ENCODE data around the gene ARFRP1. TPM values are rescaled to one million over a fixed set of nuclear protein-coding genes. Genes with fewer than 3 reads are reported as not detected.
A peak's percentile ranks its signal among the peaks of the same experiment; 100 is the strongest.

The ARFRP1 gene
- total and polyA plus RNA-seq, 2 of the 13 experiments (the other 11 are each of a cell fraction or from before 2014, with no cell fraction given): 32.0 to 51.1 TPM

DNA sequence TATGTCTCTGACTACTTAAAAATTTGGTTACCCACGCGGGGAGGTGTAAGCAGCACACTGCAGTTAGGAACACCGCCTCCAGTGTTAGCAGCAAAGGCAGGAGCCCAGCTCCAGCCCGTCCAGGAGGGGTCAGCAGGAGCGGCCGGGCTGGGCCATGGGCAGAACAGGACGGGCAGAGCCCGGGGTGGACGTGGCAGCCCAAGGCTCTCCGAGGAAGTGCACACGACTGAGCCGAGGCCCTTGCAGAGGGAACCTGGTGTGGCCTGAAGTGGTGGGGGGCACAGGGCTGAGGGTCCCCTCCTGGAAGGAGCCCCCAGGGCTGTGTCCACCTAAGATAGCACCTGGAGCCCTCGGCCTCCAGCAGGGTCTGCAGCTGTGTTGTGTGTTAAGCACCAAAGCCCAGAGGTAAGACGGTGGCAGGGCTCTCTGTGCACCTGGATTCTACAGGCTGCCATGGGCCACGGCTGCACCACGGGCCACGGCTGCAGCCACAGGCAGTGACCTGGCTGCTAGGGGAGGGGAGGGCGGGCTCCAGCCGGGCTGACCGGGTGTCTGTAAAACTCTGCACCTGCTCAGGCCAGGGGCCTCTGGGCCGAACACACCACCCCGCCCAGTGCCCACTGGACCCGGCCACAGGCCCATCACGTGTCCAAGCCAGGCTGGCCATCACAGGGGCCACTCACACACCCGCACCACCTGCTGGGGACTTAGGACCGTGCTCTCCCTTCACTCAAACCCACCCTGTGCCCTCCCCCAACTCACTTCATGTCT, 38.4 kb upstream of the ARFRP1 start (continued):
- TF ChIP-seq, protein P1, sequence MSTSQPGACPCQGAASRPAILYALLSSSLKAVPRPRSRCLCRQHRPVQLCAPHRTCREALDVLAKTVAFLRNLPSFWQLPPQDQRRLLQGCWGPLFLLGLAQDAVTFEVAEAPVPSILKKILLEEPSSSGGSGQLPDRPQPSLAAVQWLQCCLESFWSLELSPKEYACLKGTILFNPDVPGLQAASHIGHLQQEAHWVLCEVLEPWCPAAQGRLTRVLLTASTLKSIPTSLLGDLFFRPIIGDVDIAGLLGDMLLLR (CRISPR knock-in tag; IDR thresholded peaks at IDR 0.05): no peak
- TF ChIP-seq, protein P2, sequence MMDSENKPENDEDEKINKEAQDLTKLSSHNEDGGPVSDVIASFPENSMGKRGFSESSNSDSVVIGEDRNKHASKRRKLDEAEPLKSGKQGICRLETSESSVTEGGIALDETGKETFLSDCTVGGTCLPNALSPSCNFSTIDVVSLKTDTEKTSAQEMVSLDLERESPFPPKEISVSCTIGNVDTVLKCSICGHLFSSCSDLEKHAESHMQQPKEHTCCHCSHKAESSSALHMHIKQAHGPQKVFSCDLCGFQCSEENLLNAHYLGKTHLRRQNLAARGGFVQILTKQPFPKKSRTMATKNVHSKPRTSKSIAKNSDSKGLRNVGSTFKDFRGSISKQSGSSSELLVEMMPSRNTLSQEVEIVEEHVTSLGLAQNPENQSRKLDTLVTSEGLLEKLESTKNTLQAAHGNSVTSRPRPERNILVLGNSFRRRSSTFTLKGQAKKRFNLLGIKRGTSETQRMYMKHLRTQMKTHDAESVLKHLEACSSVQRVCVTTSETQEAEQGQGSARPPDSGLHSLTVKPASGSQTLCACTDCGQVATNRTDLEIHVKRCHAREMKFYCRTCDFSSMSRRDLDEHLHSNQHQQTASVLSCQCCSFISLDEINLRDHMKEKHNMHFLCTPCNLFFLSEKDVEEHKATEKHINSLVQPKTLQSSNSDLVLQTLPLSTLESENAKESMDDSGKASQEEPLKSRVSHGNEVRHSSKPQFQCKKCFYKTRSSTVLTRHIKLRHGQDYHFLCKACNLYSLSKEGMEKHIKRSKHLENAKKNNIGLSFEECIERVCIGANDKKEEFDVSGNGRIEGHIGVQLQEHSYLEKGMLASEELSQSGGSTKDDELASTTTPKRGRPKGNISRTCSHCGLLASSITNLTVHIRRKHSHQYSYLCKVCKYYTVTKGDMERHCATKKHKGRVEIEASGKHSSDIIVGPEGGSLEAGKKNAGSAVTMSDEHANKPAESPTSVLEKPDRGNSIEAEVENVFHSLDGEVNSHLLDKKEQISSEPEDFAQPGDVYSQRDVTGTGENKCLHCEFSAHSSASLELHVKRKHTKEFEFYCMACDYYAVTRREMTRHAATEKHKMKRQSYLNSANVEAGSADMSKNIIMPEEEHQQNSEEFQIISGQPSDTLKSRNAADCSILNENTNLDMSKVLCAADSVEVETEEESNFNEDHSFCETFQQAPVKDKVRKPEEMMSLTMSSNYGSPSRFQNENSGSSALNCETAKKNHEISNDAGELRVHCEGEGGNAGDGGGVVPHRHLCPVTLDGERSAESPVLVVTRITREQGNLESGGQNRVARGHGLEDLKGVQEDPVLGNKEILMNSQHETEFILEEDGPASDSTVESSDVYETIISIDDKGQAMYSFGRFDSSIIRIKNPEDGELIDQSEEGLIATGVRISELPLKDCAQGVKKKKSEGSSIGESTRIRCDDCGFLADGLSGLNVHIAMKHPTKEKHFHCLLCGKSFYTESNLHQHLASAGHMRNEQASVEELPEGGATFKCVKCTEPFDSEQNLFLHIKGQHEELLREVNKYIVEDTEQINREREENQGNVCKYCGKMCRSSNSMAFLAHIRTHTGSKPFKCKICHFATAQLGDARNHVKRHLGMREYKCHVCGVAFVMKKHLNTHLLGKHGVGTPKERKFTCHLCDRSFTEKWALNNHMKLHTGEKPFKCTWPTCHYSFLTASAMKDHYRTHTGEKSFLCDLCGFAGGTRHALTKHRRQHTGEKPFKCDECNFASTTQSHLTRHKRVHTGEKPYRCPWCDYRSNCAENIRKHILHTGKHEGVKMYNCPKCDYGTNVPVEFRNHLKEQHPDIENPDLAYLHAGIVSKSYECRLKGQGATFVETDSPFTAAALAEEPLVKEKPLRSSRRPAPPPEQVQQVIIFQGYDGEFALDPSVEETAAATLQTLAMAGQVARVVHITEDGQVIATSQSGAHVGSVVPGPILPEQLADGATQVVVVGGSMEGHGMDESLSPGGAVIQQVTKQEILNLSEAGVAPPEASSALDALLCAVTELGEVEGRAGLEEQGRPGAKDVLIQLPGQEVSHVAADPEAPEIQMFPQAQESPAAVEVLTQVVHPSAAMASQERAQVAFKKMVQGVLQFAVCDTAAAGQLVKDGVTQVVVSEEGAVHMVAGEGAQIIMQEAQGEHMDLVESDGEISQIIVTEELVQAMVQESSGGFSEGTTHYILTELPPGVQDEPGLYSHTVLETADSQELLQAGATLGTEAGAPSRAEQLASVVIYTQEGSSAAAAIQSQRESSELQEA (CRISPR knock-in tag; IDR thresholded peaks at IDR 0.05; ENCODE audit: not compliant biosample characterization): no peak
- no peak for TF ChIP-seq TARDBP (CRISPR knock-in tag; IDR thresholded peaks at IDR 0.05)
- TF ChIP-seq, protein P3, sequence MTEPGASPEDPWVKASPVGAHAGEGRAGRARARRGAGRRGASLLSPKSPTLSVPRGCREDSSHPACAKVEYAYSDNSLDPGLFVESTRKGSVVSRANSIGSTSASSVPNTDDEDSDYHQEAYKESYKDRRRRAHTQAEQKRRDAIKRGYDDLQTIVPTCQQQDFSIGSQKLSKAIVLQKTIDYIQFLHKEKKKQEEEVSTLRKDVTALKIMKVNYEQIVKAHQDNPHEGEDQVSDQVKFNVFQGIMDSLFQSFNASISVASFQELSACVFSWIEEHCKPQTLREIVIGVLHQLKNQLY (CRISPR knock-in tag; IDR thresholded peaks at IDR 0.05): peak; percentile 95
- TF ChIP-seq, protein P4, sequence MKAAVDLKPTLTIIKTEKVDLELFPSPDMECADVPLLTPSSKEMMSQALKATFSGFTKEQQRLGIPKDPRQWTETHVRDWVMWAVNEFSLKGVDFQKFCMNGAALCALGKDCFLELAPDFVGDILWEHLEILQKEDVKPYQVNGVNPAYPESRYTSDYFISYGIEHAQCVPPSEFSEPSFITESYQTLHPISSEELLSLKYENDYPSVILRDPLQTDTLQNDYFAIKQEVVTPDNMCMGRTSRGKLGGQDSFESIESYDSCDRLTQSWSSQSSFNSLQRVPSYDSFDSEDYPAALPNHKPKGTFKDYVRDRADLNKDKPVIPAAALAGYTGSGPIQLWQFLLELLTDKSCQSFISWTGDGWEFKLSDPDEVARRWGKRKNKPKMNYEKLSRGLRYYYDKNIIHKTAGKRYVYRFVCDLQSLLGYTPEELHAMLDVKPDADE (CRISPR knock-in tag; IDR thresholded peaks at IDR 0.05): no peak
- TF ChIP-seq HOXD1 (CRISPR knock-in tag; IDR thresholded peaks at IDR 0.05): no peak
- TF ChIP-seq ZNF644 (CRISPR knock-in tag; IDR thresholded peaks at IDR 0.05; ENCODE audit: low read depth): no peak
- no peak for TF ChIP-seq NFKBIZ (CRISPR knock-in tag; IDR thresholded peaks at IDR 0.05)
- TF ChIP-seq GTF2F1 (IDR thresholded peaks at IDR 0.05; ENCODE audit: low read length): no peak
- no peak for TF ChIP-seq ZNF589 (CRISPR knock-in tag; conservative IDR thresholded peaks at IDR 0.05)
- peak; percentile 20 for TF ChIP-seq SRSF1 (optimal IDR thresholded peaks at IDR 0.05; ENCODE audit: low read depth, low read length)
- no peak for TF ChIP-seq EEA1 (CRISPR knock-in tag; IDR thresholded peaks at IDR 0.05; ENCODE audit: borderline replicate concordance)
- no peak for TF ChIP-seq ZNF101 (CRISPR knock-in tag; IDR thresholded peaks at IDR 0.05; ENCODE audit: borderline replicate concordance, low read depth)
- TF ChIP-seq ZNF225 (CRISPR knock-in tag; IDR thresholded peaks at IDR 0.05): no peak
- TF ChIP-seq BCL6 (CRISPR knock-in tag; IDR thresholded peaks at IDR 0.05): no peak
- TF ChIP-seq SP5 (CRISPR knock-in tag; IDR thresholded peaks at IDR 0.05; ENCODE audit: borderline replicate concordance, low read depth): peak; percentile 35; the same call in 1 of the 2 replicates
- no peak for TF ChIP-seq KLF16 (CRISPR knock-in tag; IDR thresholded peaks at IDR 0.05)
- TF ChIP-seq ZNF441 (CRISPR knock-in tag; IDR thresholded peaks at IDR 0.05; ENCODE audit: borderline replicate concordance): no peak
- no peak for TF ChIP-seq SP140L (CRISPR knock-in tag; IDR thresholded peaks at IDR 0.05; ENCODE audit: borderline replicate concordance)
